SK-N-SH treated with all-trans-retinoic acid at 6 μM for 48 hours (cell line): ENCODE measurements around the gene D2HGDH.

Experiments
- ESRRG ChIP-seq: fragments of 250-450 bp; sonication (Bioruptor Pico); IDR thresholded peaks from 2 replicates; pipeline ENCODE4 v1.6.1; 2021; ENCODE audit warnings: mild to moderate bottlenecking
- SNAI2 ChIP-seq: fragments of 250-450 bp; sonication (Bioruptor Pico); IDR thresholded peaks from 2 replicates; pipeline ENCODE4 v1.5.0; 2020; ENCODE audit warnings: mild to moderate bottlenecking, moderate library complexity
- TOX ChIP-seq: fragments of 250-450 bp; sonication (Bioruptor Pico); IDR thresholded peaks from 2 replicates; pipeline ENCODE4 v1.8.0; 2021; ENCODE audit warnings: mild to moderate bottlenecking, moderate library complexity, borderline replicate concordance
- ZC3H10 ChIP-seq: fragments of 250-450 bp; sonication (Bioruptor Pico); IDR thresholded peaks from 2 replicates; pipeline ENCODE4 v1.5.1; 2021; ENCODE audit warnings: mild to moderate bottlenecking, moderate library complexity
- ZFP30 ChIP-seq: fragments of 450-650 bp; formaldehyde crosslinking; IDR thresholded peaks from 2 replicates; pipeline ENCODE4 v1.5.0; 2022; ENCODE audit warnings: mild to moderate bottlenecking, moderate library complexity
- TF ChIP-seq, protein P1 (sequence below): fragments of 250-450 bp; sonication (Bioruptor Pico); IDR thresholded peaks from 2 replicates; pipeline ENCODE4 v1.5.0; 2020; ENCODE audit warnings: mild to moderate bottlenecking, moderate library complexity
- TF ChIP-seq, protein P2 (sequence below): fragments of 250-450 bp; sonication (Bioruptor Pico); IDR thresholded peaks from 2 replicates; pipeline ENCODE4 v1.5.1; 2021; ENCODE audit warnings: mild to moderate bottlenecking, moderate library complexity

DNA sequence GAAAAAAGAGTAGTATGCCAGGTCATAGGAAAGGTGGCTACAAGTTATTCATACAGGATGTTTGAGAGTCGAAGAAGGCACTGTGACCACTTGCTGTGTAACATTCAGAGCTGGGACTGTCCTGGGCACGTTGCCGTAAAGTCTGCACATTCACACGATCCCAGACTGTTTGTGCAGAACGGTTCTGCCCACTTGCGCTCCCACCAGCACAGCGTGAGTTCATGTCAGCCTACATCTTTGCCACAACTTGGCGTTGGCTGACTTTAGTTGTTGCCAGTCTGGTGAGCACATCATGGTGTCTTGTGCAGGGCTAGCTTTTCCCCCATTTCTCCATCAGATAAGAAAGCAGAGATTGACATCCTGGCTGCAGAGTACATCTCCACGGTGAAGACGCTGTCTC is 25.6 kb upstream of the D2HGDH start:
- TF ChIP-seq TOX (no peak), ZC3H10 (CRISPR knock-in tag) (no peak), ZFP30 (no peak), ESRRG (CRISPR knock-in tag) (no peak), SNAI2 (CRISPR knock-in tag) (no peak)
- TF ChIP-seq, protein P1, sequence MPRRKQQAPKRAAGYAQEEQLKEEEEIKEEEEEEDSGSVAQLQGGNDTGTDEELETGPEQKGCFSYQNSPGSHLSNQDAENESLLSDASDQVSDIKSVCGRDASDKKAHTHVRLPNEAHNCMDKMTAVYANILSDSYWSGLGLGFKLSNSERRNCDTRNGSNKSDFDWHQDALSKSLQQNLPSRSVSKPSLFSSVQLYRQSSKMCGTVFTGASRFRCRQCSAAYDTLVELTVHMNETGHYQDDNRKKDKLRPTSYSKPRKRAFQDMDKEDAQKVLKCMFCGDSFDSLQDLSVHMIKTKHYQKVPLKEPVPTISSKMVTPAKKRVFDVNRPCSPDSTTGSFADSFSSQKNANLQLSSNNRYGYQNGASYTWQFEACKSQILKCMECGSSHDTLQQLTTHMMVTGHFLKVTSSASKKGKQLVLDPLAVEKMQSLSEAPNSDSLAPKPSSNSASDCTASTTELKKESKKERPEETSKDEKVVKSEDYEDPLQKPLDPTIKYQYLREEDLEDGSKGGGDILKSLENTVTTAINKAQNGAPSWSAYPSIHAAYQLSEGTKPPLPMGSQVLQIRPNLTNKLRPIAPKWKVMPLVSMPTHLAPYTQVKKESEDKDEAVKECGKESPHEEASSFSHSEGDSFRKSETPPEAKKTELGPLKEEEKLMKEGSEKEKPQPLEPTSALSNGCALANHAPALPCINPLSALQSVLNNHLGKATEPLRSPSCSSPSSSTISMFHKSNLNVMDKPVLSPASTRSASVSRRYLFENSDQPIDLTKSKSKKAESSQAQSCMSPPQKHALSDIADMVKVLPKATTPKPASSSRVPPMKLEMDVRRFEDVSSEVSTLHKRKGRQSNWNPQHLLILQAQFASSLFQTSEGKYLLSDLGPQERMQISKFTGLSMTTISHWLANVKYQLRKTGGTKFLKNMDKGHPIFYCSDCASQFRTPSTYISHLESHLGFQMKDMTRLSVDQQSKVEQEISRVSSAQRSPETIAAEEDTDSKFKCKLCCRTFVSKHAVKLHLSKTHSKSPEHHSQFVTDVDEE (CRISPR knock-in tag): no peak
- TF ChIP-seq, protein P2, sequence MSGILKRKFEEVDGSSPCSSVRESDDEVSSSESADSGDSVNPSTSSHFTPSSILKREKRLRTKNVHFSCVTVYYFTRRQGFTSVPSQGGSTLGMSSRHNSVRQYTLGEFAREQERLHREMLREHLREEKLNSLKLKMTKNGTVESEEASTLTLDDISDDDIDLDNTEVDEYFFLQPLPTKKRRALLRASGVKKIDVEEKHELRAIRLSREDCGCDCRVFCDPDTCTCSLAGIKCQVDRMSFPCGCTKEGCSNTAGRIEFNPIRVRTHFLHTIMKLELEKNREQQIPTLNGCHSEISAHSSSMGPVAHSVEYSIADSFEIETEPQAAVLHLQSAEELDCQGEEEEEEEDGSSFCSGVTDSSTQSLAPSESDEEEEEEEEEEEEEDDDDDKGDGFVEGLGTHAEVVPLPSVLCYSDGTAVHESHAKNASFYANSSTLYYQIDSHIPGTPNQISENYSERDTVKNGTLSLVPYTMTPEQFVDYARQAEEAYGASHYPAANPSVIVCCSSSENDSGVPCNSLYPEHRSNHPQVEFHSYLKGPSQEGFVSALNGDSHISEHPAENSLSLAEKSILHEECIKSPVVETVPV (CRISPR knock-in tag): no peak
